Measurements from ENCODE around the gene CREB3. TPM values are rescaled to one million over a fixed set of nuclear protein-coding genes. Genes with fewer than 3 reads are reported as not detected.

The CREB3 gene
- total and polyA plus RNA-seq, 2 donors from 2014 or later = 40.5 to 52.0 TPM

DNA sequence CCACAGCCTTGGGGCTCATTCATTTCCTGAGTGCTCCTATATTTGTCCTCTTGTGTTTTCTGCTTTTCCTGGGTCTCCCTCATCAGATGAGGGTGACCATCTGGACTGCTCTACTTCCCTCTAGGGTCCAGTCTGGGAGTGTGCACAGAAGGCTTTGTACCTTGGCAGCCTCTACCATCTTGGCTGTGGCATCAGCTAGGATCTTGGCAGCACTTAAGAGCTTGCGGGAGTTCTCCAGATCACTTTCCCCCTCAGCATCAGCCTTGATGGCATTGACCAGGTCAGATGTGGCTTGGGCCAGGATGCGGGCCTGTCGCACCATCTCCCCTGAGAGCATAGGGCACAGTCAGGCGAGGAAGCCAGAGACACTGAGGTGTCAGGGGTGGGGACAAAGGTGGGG is 16.2 kb upstream of the CREB3 start:
- Histone ChIP-seq H3K9ac (ENCODE audit: low read length in 3 of 3) (no peak overlapping the region), H3K9me3 (ENCODE audit: control insufficient read depth in 2 of 3, insufficient read depth in 1 of 3, low read length in 3 of 3) (no peaks in the 10 kb centered on the region), H3K4me3 (ENCODE audit: low read length in 3 of 3) (no peak overlapping the region), H3K36me3 (ENCODE audit: control insufficient read depth in 2 of 3, insufficient read depth in 3 of 3, low read length in 3 of 3) (peaks cover 17 to 98% (median 86%) of the 10 kb centered on the region in 3 donors), H3K27ac (ENCODE audit: low read depth in 2 of 2, low read length in 2 of 2) (no peak overlapping the region), H3K27me3 (ENCODE audit: control insufficient read depth, insufficient read depth, low read length) (no peaks in the 10 kb centered on the region), H3K4me1 (ENCODE audit: control insufficient read depth in 2 of 3, insufficient read depth in 2 of 3, low read depth in 1 of 3, low read length in 3 of 3) (peaks cover 0 to 11% (median 0%) of the 10 kb centered on the region in 3 donors)
- TF ChIP-seq, protein P1, sequence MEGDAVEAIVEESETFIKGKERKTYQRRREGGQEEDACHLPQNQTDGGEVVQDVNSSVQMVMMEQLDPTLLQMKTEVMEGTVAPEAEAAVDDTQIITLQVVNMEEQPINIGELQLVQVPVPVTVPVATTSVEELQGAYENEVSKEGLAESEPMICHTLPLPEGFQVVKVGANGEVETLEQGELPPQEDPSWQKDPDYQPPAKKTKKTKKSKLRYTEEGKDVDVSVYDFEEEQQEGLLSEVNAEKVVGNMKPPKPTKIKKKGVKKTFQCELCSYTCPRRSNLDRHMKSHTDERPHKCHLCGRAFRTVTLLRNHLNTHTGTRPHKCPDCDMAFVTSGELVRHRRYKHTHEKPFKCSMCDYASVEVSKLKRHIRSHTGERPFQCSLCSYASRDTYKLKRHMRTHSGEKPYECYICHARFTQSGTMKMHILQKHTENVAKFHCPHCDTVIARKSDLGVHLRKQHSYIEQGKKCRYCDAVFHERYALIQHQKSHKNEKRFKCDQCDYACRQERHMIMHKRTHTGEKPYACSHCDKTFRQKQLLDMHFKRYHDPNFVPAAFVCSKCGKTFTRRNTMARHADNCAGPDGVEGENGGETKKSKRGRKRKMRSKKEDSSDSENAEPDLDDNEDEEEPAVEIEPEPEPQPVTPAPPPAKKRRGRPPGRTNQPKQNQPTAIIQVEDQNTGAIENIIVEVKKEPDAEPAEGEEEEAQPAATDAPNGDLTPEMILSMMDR (IDR thresholded peaks at IDR 0.05; ENCODE audit: borderline replicate concordance, extremely low read depth, insufficient read depth) = no peak
- DNase-seq (peak in 1 of 5 donors; percentile 59), FAIRE-seq (no peak)
- intact Hi-C loops (cut with DNase I) = no loop called here

DNA sequence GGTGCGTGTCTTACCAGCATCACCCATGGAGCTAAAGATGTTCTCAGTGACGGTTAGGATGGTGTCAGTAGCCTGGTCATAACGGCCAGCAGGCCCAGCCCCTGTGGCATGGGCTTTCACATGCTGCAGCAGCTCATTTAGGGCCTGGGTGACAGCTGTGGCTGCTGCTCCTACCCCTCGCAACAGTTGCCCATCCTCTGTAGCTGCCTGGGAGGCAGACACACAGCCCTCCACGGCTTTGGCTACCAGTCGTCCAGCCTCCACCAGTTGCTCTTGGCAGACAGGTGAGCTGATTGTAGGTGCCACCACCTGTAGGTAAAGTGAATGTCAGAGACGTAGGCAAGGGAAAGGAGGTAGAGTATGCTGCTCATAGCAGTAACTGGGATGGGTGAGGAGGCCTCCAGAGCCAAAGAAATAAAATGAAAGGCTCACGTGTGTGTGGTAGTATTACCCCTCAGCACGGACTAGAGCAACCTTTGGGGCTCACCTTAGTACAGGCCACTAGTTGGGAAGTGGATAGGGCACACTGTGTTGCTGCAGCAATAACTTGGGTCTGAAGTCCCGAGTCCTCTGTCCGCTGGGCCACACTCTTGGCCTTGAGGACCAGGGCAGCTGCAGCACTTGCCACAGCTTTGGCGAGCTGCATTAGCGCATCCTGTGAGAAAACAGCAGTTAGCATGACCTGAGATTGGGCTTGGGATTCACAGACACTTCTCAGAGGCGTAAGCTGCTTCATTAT is 15.2 kb upstream of the CREB3 start:
- H3K4me1 ChIP-seq (ENCODE audit: control insufficient read depth in 2 of 3, insufficient read depth in 2 of 3, low read depth in 1 of 3, low read length in 3 of 3) = peaks cover 0 to 6% (median 0%) of the 10 kb centered on the region in 3 donors
- FAIRE-seq (no peak), DNase-seq (peak in 1 of 5 donors; percentile 52)
- H3K9ac ChIP-seq (ENCODE audit: low read length in 3 of 3) = no peak overlapping the region
- H3K36me3 ChIP-seq (ENCODE audit: control insufficient read depth in 2 of 3, insufficient read depth in 3 of 3, low read length in 3 of 3) = peaks cover 25 to 98% (median 90%) of the 10 kb centered on the region in 3 donors
- intact Hi-C loops (cut with DNase I) = no loop called here
- TF ChIP-seq, protein P1 (IDR thresholded peaks at IDR 0.05; ENCODE audit: borderline replicate concordance, extremely low read depth, insufficient read depth) = no peak
- no peak overlapping the region for H3K4me3 ChIP-seq (ENCODE audit: low read length in 3 of 3)
- H3K9me3 ChIP-seq (ENCODE audit: control insufficient read depth in 2 of 3, insufficient read depth in 1 of 3, low read length in 3 of 3) = no peaks in the 10 kb centered on the region
- H3K27me3 ChIP-seq (ENCODE audit: control insufficient read depth, insufficient read depth, low read length) = no peaks in the 10 kb centered on the region
- no peak overlapping the region for H3K27ac ChIP-seq (ENCODE audit: low read depth in 2 of 2, low read length in 2 of 2)

GRCh38 chr9:35718721-35719511 is 13.6 kb upstream of the CREB3 start:
- FAIRE-seq = no peak
- no peak overlapping the region for H3K9ac ChIP-seq (ENCODE audit: low read length in 3 of 3)

More at GRCh38 chr9:35718721-35719511, 13.6 kb upstream of the CREB3 start:
- TF ChIP-seq, protein P1 (IDR thresholded peaks at IDR 0.05; ENCODE audit: borderline replicate concordance, extremely low read depth, insufficient read depth) = no peak
- DNase-seq = peak in 1 of 5 donors; percentile 58
- Histone ChIP-seq H3K4me1 (ENCODE audit: control insufficient read depth in 2 of 3, insufficient read depth in 2 of 3, low read depth in 1 of 3, low read length in 3 of 3) (no peaks in the 10 kb centered on the region), H3K36me3 (ENCODE audit: control insufficient read depth in 2 of 3, insufficient read depth in 3 of 3, low read length in 3 of 3) (peaks cover 29 to 99% (median 88%) of the 10 kb centered on the region in 3 donors), H3K27ac (ENCODE audit: low read depth in 2 of 2, low read length in 2 of 2) (no peak overlapping the region), H3K27me3 (ENCODE audit: control insufficient read depth, insufficient read depth, low read length) (no peaks in the 10 kb centered on the region), H3K4me3 (ENCODE audit: low read length in 3 of 3) (no peak overlapping the region), H3K9me3 (ENCODE audit: control insufficient read depth in 2 of 3, insufficient read depth in 1 of 3, low read length in 3 of 3) (no peaks in the 10 kb centered on the region)
- intact Hi-C loops (cut with DNase I) = no loop called here
